Effector memory CD8-positive, alpha-beta T cell (primary cell): ENCODE results near the gene ID2.

Source experiments
- ATAC-seq: fragments of 150-1000 bp; cut with Tn5 transposase; replicated peaks from 2 replicates; pipeline ENCODE4 v1.10.0; 2021; ENCODE audit warnings: mild to moderate bottlenecking, moderate library complexity
- DNase-seq, 3 experiments: peaks; one replicate each; pipeline ENCODE4 v3.0.0; 2021
- H3K27ac Mint-ChIP-seq, 2 donors: one replicate each; pipeline ENCODE4 v1.8.0; 2022; ENCODE audit warnings: mild to moderate bottlenecking in 2 of 2, mixed read lengths in 2 of 2, moderate library complexity in 2 of 2
- H3K27me3 Mint-ChIP-seq, 2 donors: one replicate each; pipeline ENCODE4 v1.8.0; 2022; ENCODE audit warnings: mixed read lengths in 2 of 2
- H3K36me3 Mint-ChIP-seq: one replicate; pipeline ENCODE4 v1.8.0; 2022; ENCODE audit warnings: mild to moderate bottlenecking, moderate library complexity, mixed read lengths; ENCODE audit not compliant: insufficient read depth
- H3K4me1 Mint-ChIP-seq, 2 donors: one replicate each; pipeline ENCODE4 v1.8.0; 2022; ENCODE audit warnings: low read depth in 2 of 2, mixed read lengths in 2 of 2
- H3K4me3 Mint-ChIP-seq, 2 donors: one replicate each; pipeline ENCODE4 v1.8.0; 2022; ENCODE audit warnings: mild to moderate bottlenecking in 2 of 2, mixed read lengths in 2 of 2, moderate library complexity in 2 of 2
- H3K9me3 Mint-ChIP-seq, 2 donors: one replicate each; pipeline ENCODE4 v1.8.0; 2022; ENCODE audit warnings: mixed read lengths in 2 of 2

The ID2 gene

GRCh38 chr2:8654041-8654440 lies 27.8 kb upstream of the ID2 start:
- H3K36me3 Mint-ChIP-seq = peaks cover 5% of the 10 kb centered on the region
- no peak for DNase-seq

GRCh38 chr2:8654483-8654882 lies 27.4 kb upstream of the ID2 start:
- no peaks in the 10 kb centered on the region for H3K9me3 Mint-ChIP-seq
- DNase-seq = no peak
- H3K36me3 Mint-ChIP-seq = peaks cover 5% of the 10 kb centered on the region
- peaks cover 9 to 10% of the 10 kb centered on the region in 2 donors for H3K4me1 Mint-ChIP-seq
- no peak for ATAC-seq
- H3K4me3 Mint-ChIP-seq = no peak overlapping the region
- H3K27ac Mint-ChIP-seq = no peak overlapping the region
- H3K27me3 Mint-ChIP-seq = peaks cover 5 to 10% of the 10 kb centered on the region in 2 donors

More at GRCh38 chr2:8654041-8654440, 27.8 kb upstream of the ID2 start:
- Mint-ChIP-seq H3K4me1 (peaks cover 9 to 10% of the 10 kb centered on the region in 2 donors), H3K9me3 (no peaks in the 10 kb centered on the region), H3K4me3 (no peak overlapping the region), H3K27ac (no peak overlapping the region), H3K27me3 (peaks cover 5 to 10% of the 10 kb centered on the region in 2 donors)
- no peak for ATAC-seq

DNA sequence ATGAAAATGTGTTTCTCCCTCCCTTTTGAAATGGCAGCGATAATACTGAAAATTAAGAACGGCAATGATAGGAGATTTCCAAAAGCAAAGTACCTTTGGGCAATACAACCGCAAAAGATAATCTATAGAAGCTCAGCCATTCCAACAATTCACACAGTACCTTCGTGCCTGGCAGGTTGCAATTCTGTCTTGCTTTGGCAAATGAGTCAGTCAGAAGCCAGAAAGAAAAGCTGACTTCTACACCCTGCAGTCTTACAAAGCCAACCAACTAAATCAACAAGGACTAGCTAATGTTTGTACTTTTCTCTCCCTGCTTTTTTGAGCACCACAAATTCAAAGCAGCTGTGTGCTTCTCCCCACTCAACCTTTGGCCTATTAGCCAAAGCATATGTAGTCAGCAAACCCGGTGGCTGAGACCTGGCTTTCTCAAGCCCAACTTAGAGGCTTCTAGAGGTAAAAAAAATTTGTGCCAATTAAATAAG lies 25.7 kb upstream of the ID2 start:
- Mint-ChIP-seq H3K27ac (no peak overlapping the region), H3K4me1 (peaks cover 9% of the 10 kb centered on the region in 2 donors), H3K4me3 (no peak overlapping the region), H3K36me3 (peaks cover 5% of the 10 kb centered on the region), H3K27me3 (peaks cover 5 to 10% of the 10 kb centered on the region in 2 donors), H3K9me3 (no peaks in the 10 kb centered on the region)
- ATAC-seq = no peak
- no peak for DNase-seq

GRCh38 chr2:8656811-8657210 lies 25.0 kb upstream of the ID2 start:
- H3K27me3 Mint-ChIP-seq = peaks cover 5 to 10% of the 10 kb centered on the region in 2 donors
- H3K4me1 Mint-ChIP-seq = peaks cover 9% of the 10 kb centered on the region in 2 donors
- H3K4me3 Mint-ChIP-seq = no peak overlapping the region
- no peak for DNase-seq
- no peaks in the 10 kb centered on the region for H3K9me3 Mint-ChIP-seq
- H3K27ac Mint-ChIP-seq = peak overlapping the region in 1 of 2 donors; percentile 44
- ATAC-seq = no peak
- peaks cover 5% of the 10 kb centered on the region for H3K36me3 Mint-ChIP-seq

GRCh38 chr2:8657423-8658062 lies 24.3 kb upstream of the ID2 start:
- DNase-seq (no peak), ATAC-seq (peak; percentile 60)
- no peaks in the 10 kb centered on the region for H3K9me3 Mint-ChIP-seq
- peaks cover 5 to 10% of the 10 kb centered on the region in 2 donors for H3K27me3 Mint-ChIP-seq
- H3K27ac Mint-ChIP-seq = no peak overlapping the region
- peaks cover 7 to 9% of the 10 kb centered on the region in 2 donors for H3K4me1 Mint-ChIP-seq
- peaks cover 5% of the 10 kb centered on the region for H3K36me3 Mint-ChIP-seq
- H3K4me3 Mint-ChIP-seq = no peak overlapping the region

- Mint-ChIP-seq H3K36me3 (peaks cover 5% of the 10 kb centered on the region), H3K27me3 (peaks cover 5 to 10% of the 10 kb centered on the region in 2 donors), H3K4me3 (no peak overlapping the region), H3K4me1 (peaks cover 7 to 12% of the 10 kb centered on the region in 2 donors), H3K27ac (no peak overlapping the region), H3K9me3 (no peaks in the 10 kb centered on the region)
- DNase-seq (no peak), ATAC-seq (no peak)
Observed at GRCh38 chr2:8658064-8658862, 23.6 kb upstream of the ID2 start.

- ATAC-seq (no peak), DNase-seq (no peak)
- Mint-ChIP-seq H3K9me3 (no peaks in the 10 kb centered on the region), H3K27me3 (peaks cover 5 to 10% of the 10 kb centered on the region in 2 donors), H3K4me1 (peaks cover 11 to 15% of the 10 kb centered on the region in 2 donors), H3K4me3 (no peak overlapping the region), H3K27ac (no peak overlapping the region), H3K36me3 (peaks cover 5% of the 10 kb centered on the region)
Observed at GRCh38 chr2:8659092-8659734, 22.6 kb upstream of the ID2 start.

DNA sequence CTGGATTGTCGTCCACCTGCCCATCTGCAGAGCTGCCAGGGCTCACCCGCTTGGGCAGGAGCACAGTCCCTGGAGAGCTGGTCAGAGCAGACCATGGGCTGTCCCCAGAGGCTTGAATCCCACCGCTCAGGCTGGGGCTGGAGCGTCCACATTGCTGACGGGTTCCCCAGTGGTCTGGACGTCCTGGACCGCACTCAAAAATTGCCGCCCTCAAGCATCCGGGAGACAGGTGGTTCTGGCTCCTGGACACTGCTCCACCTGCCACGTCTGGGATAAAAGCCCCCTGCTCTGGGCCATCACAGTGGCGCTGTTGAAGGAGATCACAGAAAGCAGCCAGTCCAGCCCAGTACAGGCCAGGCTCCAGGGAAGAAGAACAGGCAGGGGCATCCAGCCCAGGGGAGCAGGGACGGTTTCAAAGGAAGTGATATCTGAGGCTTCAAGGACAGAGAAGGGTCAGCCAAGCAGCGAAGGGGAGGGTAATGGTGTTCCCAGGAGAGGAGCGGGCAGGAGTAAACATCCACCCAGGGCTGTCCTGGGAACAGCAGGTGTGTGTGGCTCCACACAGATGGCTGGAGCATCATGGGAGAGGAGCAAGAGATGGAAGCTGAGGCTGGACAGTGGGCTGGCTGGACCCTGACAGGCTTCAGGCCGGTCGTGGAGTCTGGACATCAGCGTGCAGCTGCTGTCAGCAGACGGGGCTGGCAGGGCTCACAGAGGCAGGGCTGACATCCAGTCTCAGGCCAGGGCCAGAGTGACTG lies 21.9 kb upstream of the ID2 start:
- ATAC-seq = no peak
- Mint-ChIP-seq H3K4me1 (peaks cover 14 to 22% of the 10 kb centered on the region in 2 donors), H3K27me3 (peaks cover 5 to 10% of the 10 kb centered on the region in 2 donors), H3K27ac (peak overlapping the region in 1 of 2 donors; percentile 2), H3K36me3 (peaks cover 5% of the 10 kb centered on the region), H3K4me3 (no peak overlapping the region), H3K9me3 (no peaks in the 10 kb centered on the region)
- DNase-seq = no peak

DNA sequence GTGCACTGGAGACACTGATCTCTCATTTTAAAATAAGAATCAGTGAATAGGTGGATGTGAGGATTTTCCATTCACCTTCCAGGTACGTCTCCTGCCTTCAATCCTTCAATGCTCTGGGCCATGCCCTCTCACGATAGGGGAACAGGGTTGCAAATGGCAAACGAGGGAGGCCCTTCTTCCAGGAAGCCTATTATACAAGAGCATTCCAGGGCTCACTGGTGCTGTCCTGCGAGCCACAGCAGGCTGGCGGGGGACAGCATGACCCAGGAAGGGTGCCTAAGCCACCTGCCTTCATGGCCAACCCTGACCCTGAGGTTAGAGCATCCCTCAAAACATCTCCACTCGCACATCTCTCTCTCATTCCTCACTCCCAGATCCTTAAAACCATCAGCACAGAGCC lies 20.6 kb upstream of the ID2 start:
- no peak overlapping the region for H3K27ac Mint-ChIP-seq
- ATAC-seq = no peak
- H3K9me3 Mint-ChIP-seq = no peaks in the 10 kb centered on the region
- peaks cover 5 to 10% of the 10 kb centered on the region in 2 donors for H3K27me3 Mint-ChIP-seq
- DNase-seq = no peak
- H3K36me3 Mint-ChIP-seq = peaks cover 5% of the 10 kb centered on the region
- H3K4me3 Mint-ChIP-seq = no peak overlapping the region
- H3K4me1 Mint-ChIP-seq = peaks cover 17 to 22% of the 10 kb centered on the region in 2 donors

- H3K4me1 Mint-ChIP-seq = peaks cover 14 to 22% of the 10 kb centered on the region in 2 donors
- no peak overlapping the region for H3K4me3 Mint-ChIP-seq
- DNase-seq (no peak), ATAC-seq (no peak)
- H3K36me3 Mint-ChIP-seq = peaks cover 5% of the 10 kb centered on the region
- peaks cover 5 to 10% of the 10 kb centered on the region in 2 donors for H3K27me3 Mint-ChIP-seq
- H3K9me3 Mint-ChIP-seq = no peaks in the 10 kb centered on the region
- H3K27ac Mint-ChIP-seq = no peak overlapping the region
Observed at GRCh38 chr2:8661736-8662135, 20.1 kb upstream of the ID2 start.

- H3K4me3 Mint-ChIP-seq = no peak overlapping the region
- no peak for DNase-seq
- H3K27me3 Mint-ChIP-seq = peaks cover 2 to 8% of the 10 kb centered on the region in 2 donors
- H3K9me3 Mint-ChIP-seq = no peaks in the 10 kb centered on the region
- peaks cover 5% of the 10 kb centered on the region for H3K36me3 Mint-ChIP-seq
- no peak for ATAC-seq
- no peak overlapping the region for H3K27ac Mint-ChIP-seq
- H3K4me1 Mint-ChIP-seq = peaks cover 13 to 16% of the 10 kb centered on the region in 2 donors
Observed at GRCh38 chr2:8662239-8662879, 19.5 kb upstream of the ID2 start.

- peak; percentile 45 for ATAC-seq
- H3K27ac Mint-ChIP-seq = peak overlapping the region; percentile 27 to 47
Observed at GRCh38 chr2:8663997-8664396, 17.9 kb upstream of the ID2 start.

More at GRCh38 chr2:8663997-8664396, 17.9 kb upstream of the ID2 start:
- H3K9me3 Mint-ChIP-seq = no peaks in the 10 kb centered on the region
- H3K36me3 Mint-ChIP-seq = peaks cover 2% of the 10 kb centered on the region
- no peaks in the 10 kb centered on the region for H3K27me3 Mint-ChIP-seq
- peak overlapping the region in 1 of 2 donors; percentile 24 for H3K4me3 Mint-ChIP-seq
- peaks cover 9 to 13% of the 10 kb centered on the region in 2 donors for H3K4me1 Mint-ChIP-seq
- no peak for DNase-seq
